HG02973 (cell line): Measurements from ENCODE around the gene P2RY13.

Experiments used
- ATAC-seq: cut with Tn5 transposase; IDR thresholded peaks from one replicate; pipeline ENCODE4 v1.9.1; 2021; ENCODE audit warnings: moderate library complexity; ENCODE audit not compliant: unreplicated experiment

The P2RY13 gene

GRCh38 chr3:151321526-151321925, 7.8 kb downstream of the P2RY13 start:
- ATAC-seq = no peak

- ATAC-seq = no peak
Measured at GRCh38 chr3:151320131-151320530, 9.2 kb downstream of the P2RY13 start.

GRCh38 chr3:151319628-151320027, 9.7 kb downstream of the P2RY13 start:
- no peak for ATAC-seq

- no peak for ATAC-seq
Measured at GRCh38 chr3:151318991-151319390, 10.4 kb downstream of the P2RY13 start.

GRCh38 chr3:151318313-151318712, 11.0 kb downstream of the P2RY13 start:
- no peak for ATAC-seq

- no peak for ATAC-seq
Measured at GRCh38 chr3:151316267-151316991, 12.9 kb downstream of the P2RY13 start, which contains the start of gene GPR87. Gene GPR87, minus strand, starts transcription at chr3:151316820. Its CDS starts 16,720 bp downstream, at chr3:151300100.

GRCh38 chr3:151315846-151316245, 13.5 kb downstream of the P2RY13 start:
- no peak for ATAC-seq

- ATAC-seq = no peak
Measured at GRCh38 chr3:151315136-151315535, 14.2 kb downstream of the P2RY13 start.

GRCh38 chr3:151314593-151314992, 14.8 kb downstream of the P2RY13 start:
- ATAC-seq = no peak

GRCh38 chr3:151314137-151314536, 15.2 kb downstream of the P2RY13 start:
- ATAC-seq = no peak

GRCh38 chr3:151312972-151313371, 16.4 kb downstream of the P2RY13 start:
- no peak for ATAC-seq

- ATAC-seq = no peak
Measured at GRCh38 chr3:151309566-151309965, 19.8 kb downstream of the P2RY13 start.

GRCh38 chr3:151307583-151308488, 21.5 kb downstream of the P2RY13 start:
- ATAC-seq = no peak

- no peak for ATAC-seq
Measured at GRCh38 chr3:151307131-151307530, 22.2 kb downstream of the P2RY13 start.

GRCh38 chr3:151306168-151306810, 23.1 kb downstream of the P2RY13 start:
- ATAC-seq = no peak

GRCh38 chr3:151305775-151306151, 23.6 kb downstream of the P2RY13 start:
- ATAC-seq = no peak

- no peak for ATAC-seq
Measured at GRCh38 chr3:151305060-151305774, 24.1 kb downstream of the P2RY13 start.

GRCh38 chr3:151303751-151304150, 25.6 kb downstream of the P2RY13 start:
- no peak for ATAC-seq

GRCh38 chr3:151301787-151302186, 27.6 kb downstream of the P2RY13 start:
- no peak for ATAC-seq

GRCh38 chr3:151300539-151300938, 28.8 kb downstream of the P2RY13 start:
- ATAC-seq = no peak

GRCh38 chr3:151299006-151299405, 30.3 kb downstream of the P2RY13 start:
- no peak for ATAC-seq
